GM12873 (cell line): ENCODE results near the gene TMEM218.
A peak's percentile ranks its signal among the peaks of the same experiment; 100 is the strongest.

Experiments
- CTCF ChIP-seq: IDR thresholded peaks from 2 replicates; pipeline ENCODE4 v1.5.1; 2012; ENCODE audit warnings: low read depth, mild to moderate bottlenecking, moderate library complexity, low read length, control low read depth; ENCODE audit not compliant: insufficient read depth; ENCODE audit errors: missing control alignments

TMEM218 gene

GRCh38 chr11:125078516-125079140 is 32.8 kb downstream of the TMEM218 start:
- TF ChIP-seq CTCF, result no peak

- TF ChIP-seq CTCF, result no peak
These were observed 33.4 kb downstream of the TMEM218 start for GRCh38 chr11:125078016-125078415.

DNA sequence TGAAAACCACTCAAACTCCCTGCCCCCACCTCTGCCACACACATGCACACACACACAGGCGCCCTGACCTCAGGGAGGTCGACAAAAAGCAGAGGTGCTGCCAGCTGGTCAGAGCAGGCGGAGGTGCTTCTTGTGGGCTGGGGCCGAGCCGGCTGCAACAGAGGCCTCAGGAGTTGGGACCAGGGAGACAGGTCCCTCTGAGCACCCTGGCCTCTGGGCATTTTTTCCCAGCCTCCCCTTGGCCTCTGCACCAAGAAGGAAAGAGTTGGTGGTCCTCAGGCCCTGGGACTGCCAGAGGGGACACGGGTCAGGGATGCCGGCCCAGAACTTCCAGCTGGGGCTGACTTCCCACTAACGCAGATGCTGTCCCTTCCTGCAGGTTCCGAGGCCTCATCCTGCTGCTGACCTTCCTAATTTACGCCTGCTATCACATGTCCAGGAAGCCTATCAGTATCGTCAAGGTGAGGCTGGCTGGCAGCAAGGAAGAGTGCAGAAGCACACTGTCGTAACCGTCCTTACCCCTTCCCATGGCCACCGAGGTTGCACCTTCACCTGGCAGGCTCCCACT is 35.0 kb downstream of the TMEM218 start:
- TF ChIP-seq CTCF, result no peak

DNA sequence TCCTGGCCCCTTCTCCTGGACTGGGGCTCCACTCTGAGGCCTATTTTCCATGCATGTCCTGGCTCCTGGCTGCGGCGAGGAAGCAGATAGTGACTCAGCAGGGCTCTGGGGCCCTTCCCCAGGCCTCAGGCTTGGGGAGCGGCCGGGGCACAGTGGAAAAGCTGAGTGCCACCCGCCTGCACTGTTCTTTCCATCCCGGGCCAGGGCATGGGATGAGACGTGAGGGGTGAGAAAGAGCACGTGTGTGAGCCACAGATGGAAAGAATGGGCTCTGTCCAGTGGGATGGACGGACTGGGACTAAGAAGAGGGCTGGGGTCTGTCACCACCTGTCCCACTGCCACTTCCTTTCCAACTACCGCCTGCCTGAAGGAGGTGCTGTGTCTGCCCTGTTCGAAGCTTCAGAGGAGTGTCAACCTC is 35.5 kb downstream of the TMEM218 start:
- TF ChIP-seq CTCF, result peak; percentile 3

DNA sequence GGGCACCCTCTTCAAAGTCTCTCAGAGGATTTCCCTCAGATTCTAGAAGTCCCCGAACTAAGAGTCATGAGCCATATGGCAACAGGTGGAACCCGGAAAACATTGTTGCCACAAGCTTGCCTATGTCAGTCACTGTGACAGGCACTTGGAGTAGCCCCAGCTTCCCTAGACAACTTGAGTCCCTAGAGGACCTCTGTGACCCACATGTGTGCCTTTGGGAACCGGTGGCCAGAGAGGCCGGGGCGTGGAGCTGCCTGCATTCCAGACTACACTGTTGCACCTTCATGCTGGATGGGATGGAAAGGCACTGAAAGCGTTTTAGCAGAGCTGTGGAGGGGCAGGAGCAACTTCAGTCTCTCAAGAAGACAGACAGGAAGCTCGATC is 36.2 kb downstream of the TMEM218 start:
- TF ChIP-seq CTCF, result no peak

DNA sequence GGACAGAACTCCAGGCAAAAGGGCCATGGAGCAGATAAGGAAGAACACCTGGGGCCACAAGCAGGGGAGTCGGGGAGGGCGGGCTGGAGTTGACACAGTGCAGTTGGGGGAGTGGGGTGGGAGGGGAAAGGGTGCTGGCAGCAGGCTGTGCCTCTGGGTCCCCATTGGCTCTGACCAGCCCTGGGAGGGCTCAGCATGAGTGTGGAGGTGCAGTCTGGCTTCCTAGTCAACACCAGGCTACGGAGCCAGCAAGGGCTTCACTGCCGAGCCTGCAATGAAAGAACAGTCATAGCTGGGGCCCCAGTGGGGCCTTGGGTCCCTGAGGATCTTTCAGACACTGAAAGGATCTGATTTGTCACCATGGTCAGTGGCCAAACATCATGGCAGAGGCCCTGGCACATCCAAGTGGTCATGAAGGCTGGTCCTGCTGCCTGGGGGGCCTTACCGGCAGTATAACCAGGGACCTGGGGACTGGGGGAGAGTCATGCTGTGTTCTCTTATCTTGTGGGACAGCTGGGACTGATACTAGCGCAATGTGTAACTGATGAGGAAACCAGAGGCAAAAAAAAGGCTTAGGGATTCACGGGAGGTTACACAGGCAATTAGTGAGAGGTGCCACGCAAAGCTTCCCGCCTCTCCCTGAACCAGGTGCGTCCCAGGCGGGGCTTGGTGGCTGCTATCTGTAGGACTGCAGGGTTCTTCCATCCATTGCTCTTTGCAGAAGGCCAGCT is 36.8 kb downstream of the TMEM218 start:
- no peak for TF ChIP-seq CTCF

GRCh38 chr11:125073616-125074483 is 37.6 kb downstream of the TMEM218 start:
- no peak for TF ChIP-seq CTCF
